ENCODE measurements around the gene PRSS57.
"Not testable (repeated sequence)": the region's sequence is repeated elsewhere in the genome, so short reads cannot be mapped to it uniquely, and the experiment has no call there.

PRSS57 gene

GRCh38 chr19:695352-695949, at the start of gene PRSS57:
TSS of gene PRSS57 (minus strand) at chr19:695452. CDS start at chr19:695430, 22 bp downstream.
- intact Hi-C loops (cut with DNase I) = no loop called here
- no peak for DNase-seq

GRCh38 chr19:743168-743687, 48.0 kb upstream of the PRSS57 start:
- intact Hi-C loops (cut with DNase I) = no loop called here
- peak in 2 of 42 donors; percentile 15 to 42 for DNase-seq

- intact Hi-C loops (cut with DNase I) = no loop called here
Observed at GRCh38 chr19:742540-743075, 47.4 kb upstream of the PRSS57 start.

GRCh38 chr19:741506-742131, 46.4 kb upstream of the PRSS57 start:
- intact Hi-C loops (cut with DNase I) = no loop called here
- DNase-seq = no peak

More at GRCh38 chr19:742540-743075, 47.4 kb upstream of the PRSS57 start:
- no peak for DNase-seq

GRCh38 chr19:740816-741505, 45.7 kb upstream of the PRSS57 start:
- intact Hi-C loops (cut with DNase I) = not testable (repeated sequence)

GRCh38 chr19:739998-740715, 44.9 kb upstream of the PRSS57 start:
- no peak for DNase-seq
- intact Hi-C loops (cut with DNase I) = loop anchor here (10.0 kb wide), 1 partner anchor 155 kb away; the partner anchor contains the start of gene HCN2

More at GRCh38 chr19:740816-741505, 45.7 kb upstream of the PRSS57 start:
- DNase-seq = not testable (repeated sequence)

DNA sequence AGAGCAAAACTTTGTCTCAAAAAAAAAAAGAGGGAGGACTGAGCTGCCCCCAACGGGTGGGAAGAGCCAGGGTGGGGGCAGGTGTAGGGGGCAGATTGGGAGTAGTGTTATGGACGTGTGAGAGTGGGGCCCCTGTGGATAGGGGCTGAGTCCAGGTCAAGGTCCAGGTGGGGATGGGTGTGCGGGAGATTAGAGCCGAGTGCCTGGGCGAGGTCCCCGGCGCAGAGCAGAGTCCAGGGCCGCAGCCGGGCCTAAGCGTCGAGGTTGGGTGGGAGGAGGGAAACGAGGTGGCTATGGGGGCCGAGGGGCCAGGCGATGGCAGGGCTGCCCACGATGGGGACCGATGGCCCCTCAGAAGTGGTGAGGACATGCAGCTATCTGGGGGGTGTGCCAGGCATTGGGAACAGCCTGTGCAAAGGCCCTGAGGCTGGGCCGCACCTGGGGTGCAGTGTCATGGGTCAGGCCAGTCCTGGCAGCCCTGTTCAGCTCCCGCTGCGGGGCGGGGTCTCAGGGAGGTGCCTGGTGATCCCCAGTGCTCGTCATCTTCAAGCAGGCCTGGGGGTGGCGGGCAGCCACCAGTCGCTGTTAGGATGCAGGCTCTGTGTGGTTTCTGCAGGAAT, 43.4 kb upstream of the PRSS57 start:
- intact Hi-C loops (cut with DNase I) = loop anchor here (10.0 kb wide), 1 partner anchor 154 kb away; the partner anchor contains the start of gene HCN2
- no peak for DNase-seq

GRCh38 chr19:737591-738093, 42.4 kb upstream of the PRSS57 start:
- peak in 30 of 42 donors; percentile 19 to 74 (median 50) for DNase-seq
- intact Hi-C loops (cut with DNase I) = loop anchor here (2.0 to 10.0 kb wide), 2 partner anchors 73 to 153 kb away; partner anchors contain the start of gene HCN2

DNA sequence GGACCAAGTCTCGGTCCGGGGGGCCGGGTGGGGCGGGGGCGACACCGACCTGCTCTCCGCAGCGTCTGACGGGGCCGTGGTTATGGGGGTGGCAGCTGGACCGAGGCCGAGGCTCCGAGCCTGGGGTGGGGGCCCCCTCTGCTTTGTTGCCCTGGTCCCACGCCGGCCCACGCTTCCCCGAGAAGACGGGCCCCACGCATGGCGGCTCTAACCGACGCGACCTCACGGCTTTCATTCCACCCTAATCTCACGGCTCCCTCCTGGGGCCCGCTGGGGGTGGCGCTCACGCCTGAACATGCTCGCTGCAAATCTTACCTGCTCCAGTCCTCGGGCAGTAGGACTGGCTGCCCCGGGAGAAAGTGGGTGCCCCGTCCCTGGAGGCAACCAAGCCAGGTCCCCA, 40.9 kb upstream of the PRSS57 start:
- intact Hi-C loops (cut with DNase I) = loop anchor here (2.0 to 10.0 kb wide), 2 partner anchors 71 to 151 kb away; partner anchors contain the start of gene HCN2
- no peak for DNase-seq

GRCh38 chr19:734716-735115, 39.5 kb upstream of the PRSS57 start:
- intact Hi-C loops (cut with DNase I) = loop anchor here (5.0 to 10.0 kb wide), 2 partner anchors 52 to 150 kb away; partner anchors contain the start of gene HCN2
- DNase-seq = no peak

DNA sequence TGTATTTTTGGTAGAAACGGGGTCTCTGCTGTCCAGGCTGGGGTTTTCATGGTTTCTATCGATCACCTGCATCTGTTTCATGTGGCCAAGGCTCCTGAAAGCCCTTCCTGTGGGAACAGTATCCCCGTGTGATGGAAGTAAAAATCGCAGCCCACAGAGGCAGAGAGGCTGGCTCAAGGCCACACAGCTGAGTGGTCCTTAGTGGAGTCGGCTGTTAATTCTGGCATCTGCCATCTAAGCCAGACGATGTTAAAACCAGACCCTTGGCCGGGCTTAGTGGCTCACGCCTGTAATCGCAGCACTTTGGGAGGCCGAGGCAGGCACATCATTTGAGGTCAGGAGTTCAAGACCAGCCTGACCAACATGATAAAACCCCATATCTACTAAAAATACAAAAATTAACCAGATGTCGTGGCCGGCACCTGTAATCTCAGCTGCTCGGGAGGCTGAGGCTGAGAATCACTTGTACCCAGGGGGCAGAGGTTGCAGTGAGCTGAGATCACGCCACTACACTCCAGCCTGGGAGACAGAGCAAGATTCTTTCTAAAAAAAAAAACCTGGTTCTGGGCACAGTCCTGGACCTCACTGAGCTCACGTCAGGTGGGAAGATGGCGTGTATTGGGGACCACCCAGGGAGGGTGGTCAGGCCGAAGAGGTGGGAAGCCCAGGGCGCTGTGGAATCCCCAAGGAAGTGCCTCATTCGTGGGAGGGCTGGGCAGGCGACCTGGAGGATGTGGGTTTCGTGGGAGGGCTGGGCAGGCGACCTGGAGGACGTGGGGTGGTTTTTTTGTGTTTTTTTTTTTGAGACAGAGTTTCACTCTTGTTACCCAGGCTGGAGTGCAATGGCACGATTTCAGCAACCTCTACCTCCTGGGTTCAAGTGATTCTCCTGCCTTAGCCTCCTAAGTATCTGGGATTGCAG, 37.2 kb upstream of the PRSS57 start:
- intact Hi-C loops (cut with DNase I) = loop anchor here (5.0 to 10.0 kb wide), 2 partner anchors 50 to 148 kb away; partner anchors contain the start of gene HCN2
- DNase-seq = no peak

DNA sequence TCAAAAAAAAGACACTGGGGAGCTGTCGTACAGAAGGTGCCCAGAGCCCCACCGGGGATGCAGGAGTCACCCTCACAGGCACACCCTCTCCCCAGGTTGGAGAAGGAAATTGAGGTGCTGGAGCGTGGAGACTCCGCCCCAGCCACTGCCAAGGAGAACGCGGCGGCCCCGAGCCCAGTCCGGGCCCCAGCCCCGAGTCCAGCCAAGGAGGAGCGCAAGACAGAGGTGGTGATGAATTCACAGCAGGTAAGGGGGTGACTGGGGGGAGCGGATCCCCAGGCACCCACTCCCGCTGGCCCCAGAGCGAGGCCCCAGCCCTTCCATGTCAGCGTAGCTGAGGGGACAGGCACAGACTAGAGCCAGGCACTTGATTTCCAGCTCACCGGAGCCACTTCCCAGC, 35.7 kb upstream of the PRSS57 start:
- no peak for DNase-seq
- intact Hi-C loops (cut with DNase I) = loop anchor here (5.0 to 10.0 kb wide), 2 partner anchors 49 to 146 kb away; partner anchors contain the start of gene HCN2

DNA sequence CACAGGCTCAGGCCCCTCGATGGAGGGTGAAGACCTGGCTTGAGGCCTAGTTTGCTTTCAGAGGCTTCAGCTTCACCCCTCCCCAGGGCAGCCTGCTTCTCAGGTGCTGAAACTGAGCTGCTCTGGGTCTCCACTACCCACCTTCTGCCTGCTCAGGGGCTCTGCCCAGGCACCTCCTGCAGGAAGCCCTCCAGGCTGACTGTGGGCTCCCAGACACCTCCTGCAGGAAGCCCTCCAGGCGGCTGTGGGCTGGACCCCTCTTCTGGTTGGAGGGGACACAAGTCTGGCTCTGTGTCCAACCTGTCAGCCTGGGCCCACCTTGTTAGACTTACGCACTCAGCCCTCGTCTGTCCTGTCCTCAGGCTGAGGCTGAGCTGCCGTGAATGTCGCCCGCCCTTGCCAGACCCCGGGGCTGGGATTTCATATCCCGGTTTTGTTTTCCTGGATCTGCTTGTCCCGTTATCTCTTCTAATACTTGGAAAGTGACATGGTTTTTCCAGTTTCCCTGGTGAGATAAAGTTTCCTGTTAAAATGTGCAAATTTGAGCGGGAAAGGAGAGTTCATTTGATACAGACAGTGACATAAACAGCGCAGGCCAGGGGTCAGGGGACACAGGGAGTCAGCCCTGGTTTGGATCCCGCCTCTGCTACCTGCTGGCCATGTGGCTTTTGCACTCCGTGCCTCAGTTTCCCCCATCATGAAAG, 34.9 kb upstream of the PRSS57 start:
- intact Hi-C loops (cut with DNase I) = loop anchor here (5.0 to 10.0 kb wide), 2 partner anchors 48 to 145 kb away; partner anchors contain the start of gene HCN2

DNA sequence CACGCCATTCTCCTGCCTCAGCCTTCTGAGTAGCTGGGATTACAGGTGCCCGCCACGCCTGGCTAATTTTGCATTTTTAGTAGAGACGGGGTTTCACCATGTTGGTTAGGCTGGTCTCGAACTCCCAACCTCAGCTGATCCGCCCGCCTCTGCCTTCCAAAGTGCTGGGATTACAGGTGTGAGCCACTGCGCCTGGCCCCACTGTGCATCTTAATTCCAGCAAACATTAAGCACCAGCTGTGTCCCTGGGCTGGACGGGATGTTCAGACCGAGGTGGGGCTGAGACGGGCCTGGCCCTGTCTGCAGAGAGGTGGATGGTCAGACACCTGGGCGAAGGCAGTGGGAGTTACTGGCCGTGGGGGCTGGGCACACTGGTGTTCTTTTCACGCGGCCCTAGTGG, 34.3 kb upstream of the PRSS57 start:
- DNase-seq; intact Hi-C loops (cut with DNase I): not testable (repeated sequence)

More for the DNA sequence above, 34.9 kb upstream of the PRSS57 start:
- no peak for DNase-seq

DNA sequence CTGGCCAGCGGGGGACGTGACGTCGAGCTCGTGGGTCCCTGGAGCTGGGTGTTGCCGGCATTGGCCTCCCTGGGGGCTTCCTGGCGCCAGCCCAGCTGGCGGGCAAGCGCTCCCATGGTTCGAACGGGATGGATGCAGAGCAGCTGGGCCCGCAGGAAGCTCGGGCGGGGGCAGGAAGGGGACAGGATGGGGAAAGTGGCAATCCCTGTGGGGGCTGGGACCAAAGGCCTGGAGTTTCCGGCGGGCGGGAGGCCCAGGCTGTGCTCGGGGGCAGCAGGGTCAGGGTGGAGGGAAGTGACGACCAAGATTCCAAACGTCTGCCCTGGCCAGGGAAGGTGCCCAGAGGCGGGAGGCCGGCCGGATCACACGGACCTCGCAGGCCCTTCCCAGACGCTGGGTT, 32.8 kb upstream of the PRSS57 start:
- intact Hi-C loops (cut with DNase I) = no loop called here
- no peak for DNase-seq

Measured in head of caudate nucleus (tissue), 42 donors.